GM21447 (cell line): ENCODE measurements around the gene ATG13.
"Not testable (repeated sequence)": the region's sequence is repeated elsewhere in the genome, so short reads cannot be mapped to it uniquely, and the experiment has no call there.

Experiments used
- ATAC-seq: cut with Tn5 transposase; IDR thresholded peaks from one replicate; pipeline ENCODE4 v1.9.1; 2021; ENCODE audit not compliant: unreplicated experiment

Gene ATG13

GRCh38 chr11:46694607-46695006, 77.3 kb downstream of the ATG13 start:
- ATAC-seq, result no peak

DNA sequence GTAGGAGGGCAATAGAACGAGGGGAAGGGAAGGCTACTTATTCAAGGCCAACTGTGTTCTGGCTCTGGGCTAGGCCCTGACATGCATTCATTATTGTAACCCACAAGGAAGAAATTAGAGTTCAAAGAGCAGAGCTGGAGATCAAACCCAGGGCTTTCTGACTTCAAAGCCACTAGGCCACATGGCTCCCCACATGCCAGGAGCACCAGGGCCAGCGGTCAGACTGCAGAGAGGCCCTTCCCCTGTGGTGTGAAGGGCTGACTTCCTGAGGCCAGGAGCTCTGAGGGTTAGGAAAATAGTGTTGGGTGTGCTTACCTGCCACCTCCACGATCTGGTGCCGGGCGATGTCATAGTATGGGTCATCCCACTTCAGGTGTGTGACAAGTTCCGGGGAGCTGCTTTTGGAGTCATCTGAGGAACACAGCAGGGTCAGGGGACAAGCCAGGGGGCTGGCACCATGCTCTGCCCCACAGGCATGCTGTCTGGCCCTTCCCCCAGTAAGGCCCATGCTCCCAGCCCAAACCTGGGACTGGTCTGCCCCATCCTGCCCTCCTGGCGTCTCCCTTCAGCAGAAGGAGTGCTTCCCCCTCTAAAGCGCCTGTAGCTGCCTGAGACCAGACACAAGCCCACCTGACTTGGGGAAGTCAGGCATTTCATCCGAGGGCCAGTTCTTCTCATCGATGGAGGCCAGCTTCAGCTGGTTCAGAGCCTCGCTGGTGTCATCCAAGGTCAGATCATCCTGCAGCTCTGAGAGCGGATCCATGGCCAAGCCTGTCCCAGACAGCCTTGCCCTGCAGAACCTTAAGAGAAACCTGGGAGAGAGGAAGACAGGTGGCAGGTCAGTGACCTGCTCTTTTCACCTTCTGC, 78.2 kb downstream of the ATG13 start:
- no peak for ATAC-seq

DNA sequence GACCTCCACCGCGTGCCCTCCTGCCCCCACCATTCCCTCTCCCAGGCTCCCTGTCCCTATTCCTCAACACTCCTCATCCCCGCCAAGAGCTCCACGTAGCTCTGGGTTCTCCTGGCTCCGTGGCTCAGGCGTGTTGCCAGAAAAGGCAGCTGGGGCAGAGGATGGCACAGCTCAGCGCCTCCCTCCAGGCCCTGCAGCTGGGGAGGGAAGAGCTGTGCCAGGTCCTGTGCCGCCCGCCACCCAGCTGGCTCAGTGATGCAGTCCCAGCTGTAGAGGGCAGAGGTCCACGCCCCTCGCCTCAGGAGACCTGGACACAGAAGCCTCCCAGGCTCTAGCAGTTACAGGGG, 78.8 kb downstream of the ATG13 start:
- ATAC-seq, result no peak

DNA sequence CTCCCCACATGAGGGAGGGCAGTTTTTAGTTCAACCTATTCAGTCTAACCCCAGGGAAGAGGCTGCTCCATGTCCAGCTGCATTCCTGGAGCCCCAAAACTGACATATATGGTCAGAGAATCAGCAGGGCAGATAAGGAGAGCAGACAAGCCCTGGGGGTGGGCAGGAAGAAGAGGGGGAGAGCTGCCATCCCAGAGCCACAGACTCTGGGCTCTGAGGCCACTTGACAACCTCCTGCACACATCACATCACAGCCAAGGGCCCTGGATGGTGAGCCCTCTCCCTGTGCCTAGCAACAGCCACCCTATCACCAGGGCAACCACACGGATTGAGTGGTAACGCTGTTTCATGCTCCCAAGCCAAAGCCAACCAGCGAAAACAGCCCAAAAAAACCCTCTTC, 80.0 kb downstream of the ATG13 start:
- ATAC-seq, result no peak

DNA sequence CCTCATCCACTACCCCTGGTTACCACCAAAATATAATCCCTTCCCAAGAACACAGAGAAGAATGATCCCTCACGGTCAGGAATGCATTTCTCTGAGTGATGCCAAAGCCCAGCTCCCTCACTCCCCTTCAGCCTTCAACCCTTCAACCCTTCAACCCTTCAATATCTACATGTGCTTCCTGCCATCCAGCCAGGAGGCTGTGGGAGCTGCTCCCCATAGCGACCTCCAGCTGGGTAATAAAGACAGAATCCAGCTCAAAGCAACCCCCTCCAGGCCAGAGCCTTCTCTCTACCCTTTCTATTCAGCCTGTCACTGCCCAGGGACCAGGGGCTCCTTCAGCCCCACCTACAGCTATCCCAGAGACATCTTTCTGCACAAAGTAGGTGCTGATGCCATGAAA, 80.4 kb downstream of the ATG13 start:
- ATAC-seq, result no peak

GRCh38 chr11:46698597-46698996, 81.2 kb downstream of the ATG13 start:
- no peak for ATAC-seq

DNA sequence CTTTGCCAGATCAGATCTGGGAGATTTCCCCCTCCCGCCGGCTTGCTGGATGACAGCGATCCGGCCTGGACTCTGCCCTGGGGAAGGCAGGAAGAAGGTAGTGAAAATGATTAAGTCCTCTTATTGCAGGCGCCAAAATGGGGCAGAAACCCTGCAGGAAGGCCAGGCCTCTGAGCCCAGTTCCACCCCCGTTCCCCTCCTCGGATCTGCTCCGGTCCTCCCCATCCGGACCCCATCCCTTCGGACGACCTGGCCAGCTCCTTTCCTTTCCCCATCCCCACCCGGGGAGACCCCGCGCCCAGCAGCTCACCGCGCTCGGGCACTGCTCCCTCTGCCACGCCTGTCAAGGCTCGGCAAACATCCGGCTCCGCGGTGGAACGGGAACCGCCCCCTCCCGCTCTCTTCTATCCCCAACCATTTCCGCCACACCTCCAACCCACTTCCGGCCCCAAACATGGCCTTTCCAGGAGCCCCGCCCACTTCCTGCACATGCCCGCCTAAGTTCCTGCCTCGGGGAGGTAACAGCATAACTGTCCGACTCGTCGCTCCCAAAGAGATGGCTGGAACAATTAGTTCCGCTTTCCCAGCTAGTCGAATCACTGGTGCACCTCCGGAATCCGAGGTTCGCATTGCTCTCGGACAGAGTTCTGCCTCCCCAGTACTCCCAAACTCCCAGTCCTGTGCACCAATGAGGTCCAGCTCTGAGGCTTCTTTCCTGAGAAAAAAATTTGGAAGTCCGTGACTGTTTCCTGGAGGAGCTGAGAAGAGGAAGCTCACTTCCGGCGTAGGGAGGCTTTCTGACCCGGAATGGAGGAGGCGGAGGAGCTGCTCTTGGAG, 83.1 kb downstream of the ATG13 start, which contains the start of the genes ARHGAP1 and ZNF408:
ARHGAP1 (minus strand) TSS at position 379 of the 837 bp plus-strand sequence. CDS start 4,512 bp downstream, outside the sequence.
ZNF408 (plus strand) TSS at position 791 of the 837 bp plus-strand sequence; CDS start at position 808, 17 bp downstream.
- ATAC-seq, result peak; percentile 95

- ATAC-seq, result no peak
Measured at GRCh38 chr11:46701078-46701654, 83.8 kb downstream of the ATG13 start.

GRCh38 chr11:46705070-46705688, 87.8 kb downstream of the ATG13 start:
- ATAC-seq, result no peak

DNA sequence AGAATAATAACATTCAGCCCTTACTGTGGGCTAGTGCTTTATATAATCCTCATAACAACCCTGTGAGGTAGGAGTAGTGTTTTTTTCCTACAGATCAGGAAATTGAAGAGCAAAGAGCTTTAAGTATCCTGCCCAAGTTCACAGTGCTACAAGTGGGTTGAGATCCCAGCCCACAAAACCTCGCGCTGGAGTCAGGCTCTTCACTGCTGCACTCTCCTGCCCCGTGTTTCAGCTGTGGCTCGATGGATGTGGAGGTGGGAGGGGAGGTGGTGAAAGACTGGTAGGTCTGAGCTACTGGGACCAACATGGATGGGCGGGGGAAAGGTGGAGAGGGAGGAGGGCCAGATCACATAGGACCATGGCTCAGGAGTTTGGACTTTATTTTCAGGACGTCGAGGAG, 89.5 kb downstream of the ATG13 start:
- no peak for ATAC-seq

GRCh38 chr11:46709351-46709750, 92.0 kb downstream of the ATG13 start:
- not testable (repeated sequence) for ATAC-seq

DNA sequence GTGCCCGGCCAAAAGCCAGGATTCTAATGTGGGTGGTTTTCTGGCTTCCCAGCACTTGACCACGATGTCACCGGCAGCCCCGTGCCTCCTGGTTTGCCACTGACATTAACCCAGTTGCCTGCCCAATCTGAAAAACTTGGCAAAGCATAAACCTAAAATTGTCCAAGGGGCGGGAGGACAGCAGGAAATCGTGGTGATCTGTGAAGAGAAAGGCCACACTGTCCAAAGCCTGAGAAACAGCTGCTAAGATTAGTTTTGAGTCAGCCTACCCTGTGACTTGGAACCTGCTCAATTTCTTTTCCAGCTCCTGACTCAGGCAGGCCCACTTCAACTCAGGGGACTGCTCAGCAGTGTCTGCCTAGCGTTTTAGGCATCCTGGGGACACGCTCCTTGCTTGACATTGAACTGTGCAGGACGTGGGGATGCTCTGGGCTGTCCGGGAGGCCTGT, 93.5 kb downstream of the ATG13 start:
- no peak for ATAC-seq

DNA sequence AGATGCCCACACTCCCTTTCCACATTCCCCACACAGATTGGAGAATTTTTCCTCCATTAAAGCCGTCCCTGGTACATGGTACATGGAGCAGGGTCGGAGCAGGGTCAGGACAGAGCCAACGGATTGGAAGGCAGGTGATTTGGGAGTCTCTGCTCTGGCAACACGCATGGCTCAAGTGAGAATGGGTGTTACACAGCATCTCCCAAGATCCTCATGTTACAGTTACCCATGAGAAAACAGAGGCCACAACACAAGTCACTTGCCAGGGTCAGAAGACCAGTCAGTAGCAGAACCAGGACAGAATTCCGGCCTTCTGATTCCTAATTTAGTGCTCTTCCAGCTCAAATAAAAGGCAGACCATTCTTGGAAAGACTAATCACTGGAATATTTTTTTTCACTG, 94.0 kb downstream of the ATG13 start:
- no peak for ATAC-seq

DNA sequence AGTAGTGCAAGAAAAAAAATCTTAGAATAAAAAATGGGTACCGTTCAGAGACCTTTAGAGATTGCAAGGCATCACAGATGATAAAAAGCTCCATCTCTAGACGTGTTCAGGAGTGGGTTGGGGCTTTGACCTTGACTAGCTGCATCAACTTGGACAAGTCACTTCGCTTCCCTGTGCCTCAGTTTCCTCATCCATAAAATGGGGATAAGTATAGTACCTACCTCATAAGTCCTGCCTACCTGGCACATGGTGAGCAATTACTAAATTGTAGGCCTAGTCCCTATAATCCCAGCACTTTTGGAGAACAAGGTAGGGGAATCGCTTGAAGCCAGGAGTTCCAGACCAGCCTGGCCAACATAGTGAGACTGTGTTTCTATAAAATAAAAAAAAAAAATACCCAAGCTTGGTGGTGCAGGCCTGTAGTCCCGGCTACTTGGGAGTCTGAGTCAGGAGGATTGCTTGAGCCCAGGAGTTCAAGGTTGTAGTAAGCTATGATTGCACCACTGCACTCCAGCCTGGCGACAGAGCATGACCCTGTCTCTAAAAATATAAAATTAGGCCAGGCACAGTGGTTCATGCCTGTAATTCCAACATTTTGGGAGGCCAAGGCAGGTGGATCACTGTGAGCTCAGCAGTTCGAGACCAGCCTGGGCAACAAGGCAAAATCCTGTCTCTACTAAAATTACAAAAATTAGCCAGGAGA, 95.7 kb downstream of the ATG13 start:
- no peak for ATAC-seq

DNA sequence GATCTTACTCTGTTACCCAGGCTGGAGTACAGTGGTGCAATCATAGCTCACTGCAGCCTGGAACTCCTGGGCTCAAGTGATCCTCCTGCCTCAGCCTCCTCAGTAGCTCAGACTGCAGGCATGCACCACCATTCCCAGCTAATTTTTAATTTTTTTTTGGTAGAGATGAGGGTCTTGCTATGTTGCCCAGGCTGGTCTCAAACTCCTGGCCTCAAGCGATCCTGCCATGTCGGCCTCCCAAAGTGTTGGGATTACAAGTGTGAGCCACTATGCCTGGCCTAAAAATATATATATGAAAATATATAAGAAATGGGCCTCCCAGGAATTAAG, 100.4 kb downstream of the ATG13 start:
- ATAC-seq, result not testable (repeated sequence)

- no peak for ATAC-seq
Measured at GRCh38 chr11:46718155-46719019, 101.0 kb downstream of the ATG13 start.

GRCh38 chr11:46719048-46719542, 101.7 kb downstream of the ATG13 start, which contains the start of gene F2:
Gene F2 (plus strand): TSS chr11:46719213. CDS start chr11:46719236, 23 bp downstream.
- ATAC-seq, result no peak

DNA sequence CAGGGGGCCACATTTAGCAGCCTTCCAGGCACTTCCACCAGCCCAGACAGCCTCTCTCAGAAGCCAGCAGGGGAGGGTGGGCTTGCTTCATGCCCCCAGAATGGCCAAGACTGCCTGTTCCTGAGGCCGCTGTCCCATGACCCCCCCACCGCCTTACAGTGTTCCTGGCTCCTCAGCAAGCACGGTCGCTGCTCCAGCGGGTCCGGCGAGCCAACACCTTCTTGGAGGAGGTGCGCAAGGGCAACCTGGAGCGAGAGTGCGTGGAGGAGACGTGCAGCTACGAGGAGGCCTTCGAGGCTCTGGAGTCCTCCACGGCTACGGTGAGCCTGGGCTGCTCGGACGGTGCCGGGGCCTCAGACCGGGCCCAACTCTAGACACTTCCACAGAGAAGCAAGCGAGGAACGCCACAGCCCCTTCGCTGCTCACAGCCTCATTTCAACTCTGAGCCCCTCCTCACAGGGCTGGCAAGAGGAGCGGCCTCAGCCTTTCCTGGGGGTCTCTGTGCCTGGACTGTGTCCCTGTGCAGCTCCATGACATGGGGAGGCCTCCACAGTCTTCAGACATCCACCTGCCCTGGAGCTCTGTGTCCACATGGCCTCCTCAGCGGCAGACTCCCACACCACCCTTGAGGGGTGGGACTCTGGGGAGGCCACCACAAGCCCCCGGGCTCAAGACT, 102.3 kb downstream of the ATG13 start:
- no peak for ATAC-seq

GRCh38 chr11:46721286-46721685, 103.9 kb downstream of the ATG13 start:
- no peak for ATAC-seq
